Stimulated activated CD4-positive, alpha-beta T cell treated with anti-CD3 and anti-CD28 coated beads, Interleukin-1b, Interleukin-23, amount 100 ng/mL, for 48 hours (primary cell): Measurements from ENCODE around the gene TRIM24.
"Not testable (repeated sequence)": the region's sequence is repeated elsewhere in the genome, so short reads cannot be mapped to it uniquely, and the experiment has no call there.

ENCODE experiments used
- DNase-seq: peaks from one replicate; pipeline ENCODE4 v3.0.0-alpha.2; 2020

Gene TRIM24

DNA sequence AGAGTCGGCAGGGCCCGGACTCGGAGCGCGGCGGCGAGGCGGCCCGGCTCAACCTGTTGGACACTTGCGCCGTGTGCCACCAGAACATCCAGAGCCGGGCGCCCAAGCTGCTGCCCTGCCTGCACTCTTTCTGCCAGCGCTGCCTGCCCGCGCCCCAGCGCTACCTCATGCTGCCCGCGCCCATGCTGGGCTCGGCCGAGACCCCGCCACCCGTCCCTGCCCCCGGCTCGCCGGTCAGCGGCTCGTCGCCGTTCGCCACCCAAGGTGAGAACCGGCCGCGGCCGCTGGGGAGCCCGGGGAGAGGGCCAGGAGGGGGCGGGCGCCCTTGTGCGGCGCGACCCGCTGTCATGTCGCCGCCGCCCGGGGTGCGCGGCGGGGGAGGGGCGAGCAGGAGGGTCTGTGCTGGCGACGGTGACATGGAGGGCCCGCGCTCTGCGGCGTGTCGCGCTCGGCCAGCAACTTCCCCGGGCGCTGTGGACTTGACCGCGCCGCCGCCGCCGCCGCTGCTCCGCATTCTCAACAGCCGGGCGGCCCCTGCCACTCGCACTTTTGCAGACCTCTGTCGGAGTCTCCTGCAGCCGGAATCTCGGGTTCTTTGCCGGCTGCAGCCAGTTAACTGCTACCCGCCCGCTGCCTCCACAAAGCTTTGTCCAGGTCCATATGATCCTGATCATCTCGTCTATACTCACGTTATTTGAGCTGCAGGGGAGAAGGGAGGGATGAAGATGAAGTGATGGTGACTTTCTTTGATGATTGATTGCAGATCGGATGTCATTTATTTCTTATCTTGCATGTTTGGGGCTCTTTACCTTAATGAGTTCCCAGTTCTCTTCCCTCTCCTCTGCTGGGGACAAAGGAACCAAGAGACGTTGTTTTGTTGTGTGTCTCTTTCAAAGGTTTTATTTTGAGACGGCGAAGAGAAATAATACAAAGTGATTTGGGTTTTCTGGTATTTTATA, 869 bp downstream of the TRIM24 start:
- DNase-seq, result peak; percentile 42

DNA sequence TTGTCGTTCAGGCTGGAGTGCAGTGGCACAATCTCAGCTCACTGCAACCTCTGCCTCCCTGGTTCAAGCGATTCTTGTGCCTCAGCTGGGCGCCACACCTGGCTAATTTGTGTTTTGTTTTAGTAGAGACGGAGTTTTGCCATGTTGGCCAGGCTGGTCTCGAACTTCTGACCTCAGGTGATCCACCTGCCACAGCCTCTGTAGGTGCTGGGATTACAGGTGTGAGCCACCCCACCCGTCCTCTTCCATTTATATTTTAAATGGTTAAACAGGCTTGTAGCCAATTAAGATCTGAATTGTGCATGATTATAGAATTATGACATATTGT, 3.2 kb downstream of the TRIM24 start:
- DNase-seq, result not testable (repeated sequence)

DNA sequence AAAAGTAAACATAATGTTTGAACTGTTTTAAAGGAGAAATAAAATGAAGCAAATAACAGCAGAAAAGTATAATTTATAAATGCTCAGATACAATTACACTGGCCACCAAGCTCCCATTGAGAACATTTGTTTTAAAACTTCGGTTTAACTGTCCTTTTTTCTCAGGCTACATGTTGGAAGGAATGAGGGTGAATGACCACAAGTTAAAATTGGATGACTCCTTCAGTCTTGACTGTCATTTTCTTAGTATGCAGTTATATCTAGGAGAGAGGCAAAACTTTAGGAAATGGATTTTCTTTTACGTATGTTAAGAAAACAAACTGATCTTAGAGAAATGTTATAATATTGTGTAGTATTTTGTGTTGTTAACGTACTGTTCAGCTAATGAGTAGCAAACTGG, 5.0 kb downstream of the TRIM24 start:
- no peak for DNase-seq

DNA sequence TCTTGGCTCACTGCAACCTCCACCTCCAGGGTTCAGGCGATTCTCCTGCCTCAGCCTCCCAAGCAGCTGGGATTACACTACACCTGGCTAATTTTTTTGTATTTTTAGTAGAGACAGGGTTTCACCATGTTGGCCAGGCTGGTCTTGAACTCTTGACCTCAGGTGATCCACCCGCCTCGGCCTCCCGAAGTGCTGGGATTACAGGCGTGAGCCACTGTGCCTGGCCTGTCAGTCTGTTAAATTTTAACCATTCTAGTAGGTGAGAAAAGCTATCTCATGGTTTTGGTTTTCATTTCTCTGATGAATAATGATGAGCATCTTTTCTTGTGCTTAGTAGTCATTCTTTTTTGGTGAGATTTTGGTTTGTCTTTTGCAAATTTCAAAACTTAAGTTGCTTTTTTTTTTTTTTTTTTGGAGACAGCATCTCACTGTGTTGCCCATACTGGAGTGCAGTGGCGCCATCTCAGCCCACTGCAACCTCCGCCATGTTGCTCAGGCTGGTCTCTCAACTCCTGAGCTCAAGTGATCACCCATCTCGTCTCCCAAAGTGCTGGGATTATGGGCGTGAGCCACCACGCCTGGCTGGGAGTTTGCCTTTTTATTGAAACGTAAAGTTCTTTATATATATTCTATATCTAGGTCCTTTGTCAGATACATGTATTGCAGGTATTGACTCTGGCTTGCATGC, 6.2 kb downstream of the TRIM24 start:
- DNase-seq, result not testable (repeated sequence)

DNA sequence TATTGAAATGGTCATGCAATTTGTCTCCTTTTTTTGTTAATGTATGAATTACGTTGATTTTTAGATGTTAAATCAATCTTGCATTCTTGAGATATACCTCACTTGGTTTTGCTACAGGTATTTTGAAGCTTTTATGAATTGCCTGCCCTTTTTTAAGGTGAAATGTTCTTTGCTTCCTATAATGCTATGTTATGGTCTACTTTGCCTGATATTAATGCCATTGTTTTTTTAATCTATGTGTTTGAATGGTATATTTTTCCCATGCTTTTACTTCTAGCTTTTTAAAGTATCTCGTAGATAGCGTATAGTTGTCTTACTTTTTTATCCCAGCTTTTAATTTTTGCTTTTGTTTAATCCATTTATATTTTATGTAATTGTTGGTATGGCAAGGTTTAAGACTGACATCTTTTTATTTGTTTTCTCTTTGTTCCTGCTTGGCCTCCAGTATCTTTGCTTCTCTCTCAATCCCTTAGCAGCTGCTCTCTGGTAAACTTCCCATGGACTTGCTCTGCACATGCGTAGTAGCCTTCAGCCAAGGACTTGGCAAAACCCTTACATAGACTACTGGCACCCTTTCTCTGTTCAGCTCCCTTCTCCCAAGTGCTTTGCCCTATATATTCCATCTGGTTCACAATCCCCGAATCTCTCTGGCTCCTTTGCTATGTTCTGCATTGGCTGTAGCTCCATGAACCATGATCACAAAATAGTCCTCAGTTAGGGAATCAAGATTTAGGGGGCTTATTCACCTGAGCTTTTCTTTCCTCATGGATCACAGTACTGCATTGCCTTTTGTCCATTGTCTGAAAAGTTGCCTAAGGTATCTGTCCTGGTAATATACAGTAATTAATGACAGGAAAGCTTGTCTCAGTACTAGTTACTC, 8.4 kb downstream of the TRIM24 start:
- DNase-seq, result no peak

DNA sequence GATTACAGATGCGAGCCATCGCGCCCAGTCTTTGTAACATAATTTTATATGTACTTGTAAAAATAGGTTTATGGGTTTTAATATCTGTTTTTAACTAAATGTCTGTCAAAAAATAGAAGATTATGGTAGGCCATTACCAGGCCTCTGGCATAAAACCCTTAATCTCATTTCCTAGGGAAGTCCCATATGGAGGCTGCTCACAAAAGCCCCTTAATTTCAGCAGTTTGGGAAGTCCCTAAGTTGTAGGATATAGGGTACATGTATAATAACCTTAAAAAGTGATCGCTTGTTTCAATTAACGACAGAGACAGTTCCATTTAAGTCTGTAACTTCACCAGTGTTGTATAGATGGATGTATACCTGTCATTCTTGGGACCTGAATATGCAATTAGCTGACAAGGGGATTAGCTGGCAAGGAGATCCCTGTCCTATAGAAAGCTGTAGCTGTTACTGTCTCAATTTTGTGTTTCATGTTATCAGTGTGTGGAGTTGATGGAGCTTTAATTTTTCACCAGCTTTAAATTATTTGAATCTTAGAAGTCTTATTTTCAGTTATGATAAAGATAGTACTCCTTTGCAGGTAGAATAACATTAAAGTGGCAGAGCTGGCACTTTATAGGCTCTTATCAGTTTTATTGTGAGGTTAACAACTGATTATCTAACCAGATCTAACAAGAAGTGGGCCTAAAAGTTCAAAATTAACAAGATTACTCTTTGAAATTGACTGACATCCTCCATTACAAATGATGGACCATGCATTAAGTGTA, 10.5 kb downstream of the TRIM24 start:
- no peak for DNase-seq

DNA sequence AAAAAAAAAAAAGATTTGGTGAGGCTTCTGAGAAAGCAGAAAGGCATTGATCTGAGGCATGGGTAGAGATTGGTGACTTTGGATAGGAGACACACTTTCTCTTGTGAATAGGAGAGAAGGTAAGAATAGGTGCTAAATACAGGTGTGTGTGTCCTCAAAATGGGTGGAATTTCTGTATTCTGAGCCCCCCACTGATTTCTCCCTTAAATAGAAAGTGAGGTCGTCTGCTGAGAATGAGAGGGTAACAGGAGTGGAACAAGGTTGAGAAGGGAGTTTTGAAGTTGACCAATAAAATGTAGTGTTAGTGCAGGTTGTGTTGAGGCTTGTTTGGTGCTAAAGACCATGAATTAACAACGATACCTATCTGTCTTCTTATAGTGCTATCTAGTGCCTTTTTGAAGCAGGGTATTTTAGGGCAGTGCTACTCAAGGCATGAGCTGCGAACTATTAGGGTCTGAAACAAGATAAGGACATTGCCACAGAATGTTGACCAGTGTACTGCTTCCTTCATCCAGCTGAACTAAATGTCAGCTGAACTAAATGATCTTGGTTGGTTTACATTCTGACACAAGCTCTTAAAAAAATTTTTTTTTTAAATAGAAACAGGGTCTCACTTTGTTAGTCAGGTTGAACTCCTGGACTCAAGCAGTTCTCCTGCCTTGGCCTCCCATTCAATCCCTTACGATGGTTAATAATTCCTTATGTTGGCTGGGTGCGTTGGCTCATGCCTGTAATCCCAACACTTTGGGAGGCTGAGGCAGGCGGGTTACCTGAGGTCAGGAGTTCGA, 12.4 kb downstream of the TRIM24 start:
- DNase-seq, result no peak

DNA sequence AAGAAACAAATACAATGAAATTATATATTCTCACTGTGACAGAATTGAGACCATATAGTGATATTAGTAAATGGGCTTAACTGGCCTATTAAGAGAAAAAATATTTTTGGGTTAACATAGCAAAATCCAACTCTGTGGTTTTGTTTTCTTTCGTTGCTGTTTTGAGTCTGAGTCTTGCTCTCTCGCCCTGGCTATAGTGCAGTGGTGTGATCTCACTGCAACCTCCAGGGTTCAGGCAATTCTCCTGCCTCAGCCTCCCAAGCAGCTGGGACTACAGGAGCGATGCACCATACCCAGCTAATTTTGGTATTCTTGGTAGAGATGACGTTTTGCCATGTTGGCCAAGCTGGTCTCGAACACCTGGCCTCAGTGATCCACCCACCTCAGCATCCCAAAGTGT, 15.3 kb downstream of the TRIM24 start:
- no peak for DNase-seq

DNA sequence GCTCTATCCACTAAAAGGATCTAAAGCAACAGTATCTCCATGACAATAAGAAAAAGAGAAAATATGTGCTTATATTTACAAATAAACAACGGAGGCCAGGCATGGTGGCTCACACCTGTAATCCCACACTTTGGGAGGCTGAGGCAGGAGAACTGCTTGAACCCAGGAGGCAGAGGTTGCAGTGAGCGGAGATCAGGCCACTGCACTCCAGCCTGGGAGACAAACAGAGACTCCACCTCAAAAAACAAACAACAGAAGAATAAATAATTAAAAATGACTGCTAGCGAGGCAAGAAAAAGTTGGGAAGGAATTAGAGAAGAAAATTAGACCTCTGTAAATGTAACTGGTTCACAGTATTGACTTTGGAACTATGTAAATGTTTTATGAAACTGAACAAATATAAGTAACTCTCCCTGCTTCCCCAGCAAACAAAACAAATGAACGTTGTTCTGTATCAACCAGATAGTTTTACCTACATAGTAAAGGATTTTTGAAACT, 17.1 kb downstream of the TRIM24 start:
- no peak for DNase-seq

DNA sequence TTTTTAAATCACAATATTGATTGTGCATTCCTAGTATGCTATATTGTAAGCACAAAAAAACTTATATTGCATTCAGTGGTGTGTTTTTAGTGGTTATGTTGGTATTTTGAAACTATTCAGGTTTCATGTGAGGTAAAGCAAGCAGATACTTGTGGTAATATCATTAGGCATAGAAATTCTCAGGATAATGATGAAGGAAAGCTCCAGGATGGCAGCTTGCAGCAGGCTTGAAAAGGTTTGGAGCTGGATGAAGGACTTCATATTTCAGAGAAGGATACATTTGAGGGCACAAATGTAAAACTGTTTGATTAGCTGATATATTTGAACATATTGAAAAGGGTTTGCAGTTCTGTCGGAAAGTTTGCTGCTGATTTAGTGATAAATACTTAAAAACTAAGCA, 17.5 kb downstream of the TRIM24 start:
- DNase-seq, result no peak

DNA sequence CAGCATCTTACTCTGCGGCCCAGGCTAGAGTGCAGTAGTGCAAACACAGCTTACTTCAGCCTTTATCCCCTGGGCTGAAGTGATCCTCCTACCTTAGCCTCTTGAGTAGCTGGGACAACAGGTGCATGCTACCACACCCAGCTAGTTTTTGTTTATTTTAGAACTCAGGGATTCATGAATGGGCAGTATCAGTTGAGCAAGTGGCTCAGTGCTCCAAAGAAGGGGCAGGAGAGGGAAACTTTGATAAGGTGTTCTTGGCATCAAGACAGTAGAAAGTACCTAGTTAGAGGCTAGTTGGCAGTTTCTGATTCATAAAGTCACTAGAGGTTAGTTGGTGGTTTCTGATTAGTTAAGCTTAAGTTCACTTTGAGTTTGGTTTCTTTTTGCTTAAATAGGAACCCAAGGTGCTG, 18.4 kb downstream of the TRIM24 start:
- DNase-seq, result no peak

DNA sequence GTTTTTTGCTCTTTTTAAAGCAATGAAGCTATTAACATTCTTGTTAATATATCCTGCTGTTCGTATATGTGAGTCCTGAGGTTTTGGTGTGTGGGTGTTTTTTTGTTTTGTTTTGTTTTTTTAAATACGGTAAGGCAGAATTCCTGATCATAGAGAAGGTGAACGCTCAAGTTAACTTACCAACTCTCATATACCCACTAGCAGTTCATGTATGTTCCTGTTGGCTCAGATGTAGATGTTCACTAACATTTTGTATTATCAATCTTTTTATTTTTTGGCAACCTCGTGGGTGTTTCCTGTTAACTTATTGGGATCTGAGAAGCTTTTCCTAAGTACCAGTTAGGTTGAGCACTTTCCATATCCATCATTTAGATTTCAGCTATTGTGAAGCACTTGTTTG, 20.5 kb downstream of the TRIM24 start:
- no peak for DNase-seq

DNA sequence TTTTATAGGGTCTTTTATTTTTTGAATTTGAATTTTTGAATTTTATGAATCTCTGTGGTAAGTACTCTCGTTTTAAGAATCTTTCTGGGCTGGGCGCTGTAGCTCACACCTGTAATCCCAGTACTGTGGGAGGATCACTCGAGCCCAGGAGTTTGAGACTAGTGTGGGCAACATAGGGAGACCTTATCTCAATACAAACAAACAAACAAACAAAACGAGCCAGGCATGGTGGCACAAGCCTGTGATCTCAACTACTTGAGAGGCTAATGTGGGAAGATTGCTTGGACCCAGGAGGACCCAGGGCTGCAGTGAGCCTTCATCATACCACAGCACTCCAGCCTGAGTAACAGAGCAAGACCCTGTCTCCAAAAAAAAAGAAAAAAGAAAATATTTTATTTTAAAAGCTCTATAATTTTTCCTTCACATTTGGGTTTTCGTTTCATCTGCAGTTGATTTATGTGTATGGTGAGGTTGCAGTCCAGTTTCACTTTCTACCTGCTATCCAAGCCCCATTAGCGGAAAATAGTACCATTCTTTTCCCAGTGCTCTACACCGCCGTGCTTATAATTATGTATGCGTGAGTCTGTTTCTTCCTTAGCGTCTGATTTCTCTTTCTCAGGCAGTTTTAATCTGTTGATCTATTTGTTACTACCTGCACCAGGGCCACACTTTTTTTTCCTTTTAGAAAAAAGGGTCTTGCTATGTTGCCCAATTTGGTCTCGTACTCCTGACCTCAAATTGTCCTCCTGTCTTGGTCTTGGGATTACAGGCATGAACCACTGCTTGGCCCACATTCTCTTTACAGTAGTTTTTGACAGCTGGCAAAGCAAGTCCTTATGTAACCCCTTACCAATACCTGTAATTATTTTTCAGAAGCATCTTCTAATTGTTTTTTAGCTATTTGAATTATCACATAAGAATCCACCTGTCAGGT, 21.7 kb downstream of the TRIM24 start:
- no peak for DNase-seq

DNA sequence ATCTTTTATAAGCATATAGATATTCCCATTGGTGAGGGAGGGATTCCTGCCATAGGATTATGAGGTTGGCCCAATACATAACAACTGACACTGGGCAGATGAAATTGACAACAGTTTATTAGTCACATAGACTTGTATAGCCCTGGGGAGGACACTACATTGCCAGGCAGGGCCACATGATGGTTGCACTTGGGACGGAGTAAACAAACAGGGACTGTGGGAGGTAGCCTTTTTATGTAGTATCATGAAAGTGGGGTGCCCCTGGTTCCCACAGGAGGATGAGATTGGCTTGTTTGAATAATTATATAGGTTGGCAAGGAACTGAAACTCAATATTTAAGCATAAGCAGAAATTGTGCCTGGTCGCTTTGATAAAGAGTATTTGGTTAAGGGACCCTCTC, 23.5 kb downstream of the TRIM24 start:
- no peak for DNase-seq

DNA sequence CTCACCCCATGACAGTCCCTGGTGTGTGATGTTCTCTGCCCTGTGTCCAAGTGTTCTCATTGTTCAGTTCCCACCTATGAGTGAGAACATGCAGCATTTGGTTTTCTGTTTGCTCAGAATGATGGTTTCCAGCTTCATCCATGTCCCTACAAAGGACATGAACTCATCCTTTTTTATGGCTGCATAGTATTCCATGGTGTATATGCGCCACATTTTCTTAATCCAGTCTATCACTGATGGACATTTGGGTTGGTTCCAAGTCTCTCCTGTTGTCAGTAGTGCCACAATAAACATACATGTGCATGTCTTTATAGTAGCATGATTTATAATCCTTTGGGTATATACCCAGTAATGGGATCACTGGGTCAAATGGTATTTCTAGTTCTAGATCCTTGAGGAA, 25.4 kb downstream of the TRIM24 start:
- DNase-seq, result not testable (repeated sequence)

DNA sequence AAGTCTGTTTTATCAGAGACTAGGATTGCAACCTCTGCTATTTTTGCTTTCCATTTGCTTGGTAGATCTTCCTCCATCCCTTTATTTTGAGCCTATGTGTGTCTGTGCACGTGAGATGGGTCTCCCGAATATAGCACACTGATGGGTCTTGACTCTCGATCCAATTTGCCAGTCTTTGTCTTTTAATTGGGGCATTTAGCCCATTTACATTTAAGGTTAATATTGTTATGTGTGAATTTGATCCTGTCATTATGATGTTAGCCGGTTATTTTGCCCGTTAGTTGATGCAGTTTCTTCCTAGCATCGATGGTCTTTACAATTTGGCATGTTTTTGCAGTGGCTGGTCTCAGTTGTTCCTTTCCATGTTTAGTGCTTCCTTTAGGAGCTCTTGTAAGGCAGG, 29.1 kb downstream of the TRIM24 start:
- DNase-seq, result not testable (repeated sequence)

DNA sequence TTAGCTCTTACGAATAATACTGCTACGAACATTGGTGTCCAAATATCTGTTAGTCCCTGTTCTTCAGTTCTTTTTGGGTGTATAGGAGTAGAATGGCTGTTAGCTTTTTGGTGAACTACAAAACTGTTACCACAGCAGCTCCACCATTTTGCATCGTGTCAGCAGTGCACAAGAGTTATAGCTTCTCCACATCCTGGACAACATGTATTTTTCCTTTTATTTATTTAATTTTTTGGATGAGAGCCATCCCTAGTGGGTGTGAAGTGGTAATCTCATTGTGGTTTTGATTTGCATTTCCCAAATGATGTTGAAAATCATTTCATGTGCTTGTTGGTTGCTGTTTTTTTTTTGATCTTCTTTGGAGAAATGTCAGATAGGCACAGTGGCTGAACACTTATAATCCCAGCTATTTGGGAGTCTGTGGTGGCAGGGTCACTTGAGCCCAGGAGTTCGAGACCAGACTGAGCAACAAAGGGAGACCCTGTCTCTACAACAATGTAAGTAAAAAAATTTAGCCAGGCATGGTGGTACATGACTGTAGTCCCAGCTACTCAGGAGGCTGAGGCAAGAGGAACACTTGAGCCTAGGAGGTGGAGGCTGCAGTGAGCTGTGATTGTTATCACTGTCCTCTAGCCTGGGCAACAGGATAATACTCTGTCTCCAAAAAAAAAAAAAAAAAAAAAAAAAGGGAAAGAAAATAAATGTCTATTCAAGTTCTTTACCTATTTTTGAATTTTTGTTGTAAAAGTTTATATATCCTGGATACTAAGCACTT, 31.7 kb downstream of the TRIM24 start:
- no peak for DNase-seq

DNA sequence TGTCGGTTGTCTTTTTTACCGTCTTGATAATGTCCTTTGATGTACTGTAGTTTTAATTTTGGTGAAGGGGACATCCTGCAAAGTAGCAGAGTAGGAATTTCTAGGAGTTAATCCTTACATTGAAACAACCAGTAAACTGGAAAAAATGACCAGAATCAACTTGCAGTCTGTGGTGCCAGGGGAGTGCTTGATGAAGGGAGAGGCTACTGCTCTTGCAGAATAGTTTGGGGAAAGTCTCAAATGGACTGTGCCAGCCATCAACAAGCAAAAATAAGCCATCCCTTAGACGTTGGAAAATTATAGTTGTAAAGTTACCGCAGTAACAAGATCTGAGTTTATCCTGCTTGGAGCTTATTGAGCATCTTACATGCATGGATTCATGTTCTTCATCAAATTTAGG, 32.4 kb downstream of the TRIM24 start:
- DNase-seq, result no peak

DNA sequence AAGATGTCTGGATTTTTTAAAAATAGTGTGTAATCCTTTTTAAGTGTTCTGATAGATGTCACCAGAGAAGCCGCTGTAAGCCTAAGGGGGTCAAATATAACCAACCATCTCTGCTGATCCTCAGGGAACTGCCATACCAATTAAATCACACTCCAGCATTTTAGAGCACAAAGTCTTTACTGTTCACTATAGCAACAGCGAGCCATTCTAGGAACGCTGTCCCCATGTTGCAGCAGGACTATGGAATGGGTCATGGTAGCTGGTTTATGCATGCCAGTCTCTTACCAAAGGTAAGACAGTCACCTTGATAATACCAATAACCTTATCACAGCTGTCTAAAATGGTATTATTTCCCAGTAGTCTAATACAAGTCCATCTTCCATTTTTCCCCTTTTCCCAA, 33.5 kb downstream of the TRIM24 start:
- DNase-seq, result no peak

DNA sequence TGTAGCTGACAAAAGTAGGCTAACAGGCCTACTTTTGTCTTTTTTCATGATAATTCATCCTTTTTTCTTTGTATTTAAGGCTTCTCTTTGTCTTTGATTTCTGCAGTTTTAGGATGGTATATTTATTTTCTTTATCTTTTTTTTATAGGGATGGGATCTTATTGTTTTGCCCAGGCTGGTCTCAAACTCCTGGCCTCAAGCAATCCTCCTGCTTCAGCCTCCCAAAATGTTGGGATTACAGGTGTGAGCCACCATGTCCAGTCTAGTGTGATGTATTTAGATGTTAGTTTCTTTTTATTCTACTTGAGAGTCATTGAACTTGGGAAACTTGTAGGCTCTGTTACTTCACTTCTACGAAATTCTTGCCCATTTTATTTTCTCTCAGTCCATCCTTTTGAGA, 35.4 kb downstream of the TRIM24 start:
- no peak for DNase-seq
